H7 (cell line): Measurements from ENCODE around the gene PHACTR3. TPM values are rescaled to one million over a fixed set of nuclear protein-coding genes. Genes with fewer than 3 reads are reported as not detected.

Experiments used
- DNase-seq: peaks from one replicate; pipeline ENCODE4 v3.0.0; 2012
- H3K27me3 ChIP-seq: 2 replicates; pipeline ENCODE4 v1.6.0; 2011; ENCODE audit warnings: mild to moderate bottlenecking, low read length; ENCODE audit not compliant: control insufficient read depth, insufficient read depth
- H3K36me3 ChIP-seq: replicated peaks from 2 replicates; pipeline ENCODE4 v1.5.1; 2011; ENCODE audit warnings: low read length; ENCODE audit not compliant: control insufficient read depth, insufficient read depth
- H3K4me3 ChIP-seq: 2 replicates; pipeline ENCODE4 v1.5.1; 2011; ENCODE audit warnings: low read depth, mild to moderate bottlenecking, control low read depth, low read length, moderate library complexity; ENCODE audit not compliant: insufficient read depth
- total RNA-seq: library from RNA; depleted of rRNA; stranded (reverse); fragments of >200 nt; shearing (Covaris generic); gene quantifications from 2 replicates; pipeline ENCODE4 v1.2.3, GENCODE V29; 2014

PHACTR3 gene
- total RNA-seq, 1 experiment from 2014 or later: 0.03 TPM

DNA sequence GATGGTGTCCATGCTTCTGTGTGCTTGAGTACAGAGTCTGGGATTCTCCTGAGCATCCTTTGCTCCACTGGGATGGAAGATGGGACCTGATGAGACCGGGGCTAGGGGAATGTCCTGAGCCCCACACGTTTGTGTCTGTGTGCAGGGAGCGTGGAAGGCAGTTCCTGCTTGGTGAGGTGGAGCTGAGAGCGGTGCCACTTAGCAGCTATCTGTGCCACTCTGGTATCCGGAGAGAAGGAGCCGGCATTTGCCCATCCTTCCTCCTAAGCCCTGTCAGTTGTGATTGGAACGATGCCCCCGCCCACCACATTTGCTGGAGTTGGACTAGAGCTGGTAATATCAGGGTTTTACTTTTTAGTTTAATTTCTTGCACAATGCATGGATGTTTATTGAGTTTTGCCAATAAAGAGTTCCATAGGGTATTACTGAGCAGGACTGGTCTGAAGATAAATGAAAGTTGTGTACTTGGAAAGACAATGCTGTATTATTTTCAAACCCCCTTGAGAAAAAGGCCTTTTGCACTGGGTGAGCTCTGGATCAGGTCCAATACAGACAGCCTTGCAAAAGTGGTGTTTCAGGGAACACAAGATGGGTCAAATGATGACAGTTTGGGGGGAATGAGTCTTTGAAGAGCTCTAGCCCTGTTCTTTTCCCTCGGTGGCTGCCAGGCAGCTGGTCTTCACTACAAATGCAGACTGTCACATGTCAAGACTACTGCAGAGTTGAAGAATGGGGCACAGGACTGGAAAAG, 198.3 kb downstream of the PHACTR3 start:
- Histone ChIP-seq H3K27me3 (no peaks in the 10 kb centered on the region), H3K36me3 (no peaks in the 10 kb centered on the region), H3K4me3 (no peak overlapping the region)
- peak; percentile 1 for DNase-seq

DNA sequence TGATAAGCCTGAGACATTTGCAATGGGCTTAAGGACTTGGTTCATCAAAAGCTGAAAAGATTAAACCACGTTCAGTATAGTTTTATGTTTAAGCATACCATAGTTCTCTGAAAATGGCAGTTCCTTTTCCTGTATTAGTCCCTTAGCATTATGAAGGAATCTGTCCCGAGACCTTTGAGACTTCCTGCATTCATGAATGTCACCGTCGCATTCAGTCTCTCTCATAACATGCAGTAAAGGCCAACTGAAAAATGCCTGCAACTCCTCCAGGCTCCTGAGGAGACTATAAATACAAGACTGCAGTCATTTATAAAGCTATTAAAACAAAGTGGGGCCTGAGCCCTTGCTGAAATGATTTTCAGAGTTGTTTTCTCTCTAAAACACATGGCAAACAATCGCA, 200.0 kb downstream of the PHACTR3 start:
- no peaks in the 10 kb centered on the region for H3K36me3 ChIP-seq
- DNase-seq: peak; percentile 1
- H3K27me3 ChIP-seq: no peaks in the 10 kb centered on the region
- no peak overlapping the region for H3K4me3 ChIP-seq

DNA sequence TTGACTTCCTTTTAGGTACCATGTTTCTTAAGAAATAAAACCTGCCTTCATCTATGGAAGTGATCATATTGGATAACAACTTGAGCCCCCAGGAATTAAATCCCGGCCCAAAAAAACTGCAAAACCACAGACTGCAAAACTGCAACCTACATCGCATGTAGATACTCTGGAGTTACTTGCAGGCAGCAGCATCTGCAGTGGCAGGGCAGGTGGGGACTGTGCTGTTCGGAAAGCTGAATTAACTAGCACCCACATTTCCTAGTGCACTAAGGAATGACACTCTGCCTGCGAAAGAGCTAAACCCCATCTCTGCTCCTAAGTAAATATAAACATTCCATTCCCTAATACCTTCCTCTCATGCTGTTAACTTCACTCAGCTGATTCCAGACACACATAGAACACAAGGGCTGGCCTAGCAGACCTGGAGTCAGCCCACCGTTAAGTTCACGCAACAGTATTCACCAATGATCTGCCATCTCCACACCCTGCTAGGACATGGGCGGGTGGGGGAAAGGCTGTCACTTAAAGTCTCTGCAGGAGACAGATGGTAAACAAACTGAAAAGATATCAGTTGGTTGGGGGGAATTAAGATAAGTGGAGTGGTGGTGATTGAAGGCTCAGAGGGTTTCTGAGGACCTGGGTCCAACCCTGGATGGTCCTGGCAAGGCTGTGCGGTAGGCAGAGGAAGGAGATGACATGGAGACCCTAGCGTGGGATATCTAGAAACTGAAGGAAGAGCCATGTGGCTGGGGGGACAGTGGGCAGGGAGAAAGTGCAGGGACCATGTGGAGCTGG, 200.7 kb downstream of the PHACTR3 start:
- Histone ChIP-seq H3K27me3 (no peaks in the 10 kb centered on the region), H3K36me3 (no peaks in the 10 kb centered on the region), H3K4me3 (no peak overlapping the region)
- peak; percentile 13 for DNase-seq

DNA sequence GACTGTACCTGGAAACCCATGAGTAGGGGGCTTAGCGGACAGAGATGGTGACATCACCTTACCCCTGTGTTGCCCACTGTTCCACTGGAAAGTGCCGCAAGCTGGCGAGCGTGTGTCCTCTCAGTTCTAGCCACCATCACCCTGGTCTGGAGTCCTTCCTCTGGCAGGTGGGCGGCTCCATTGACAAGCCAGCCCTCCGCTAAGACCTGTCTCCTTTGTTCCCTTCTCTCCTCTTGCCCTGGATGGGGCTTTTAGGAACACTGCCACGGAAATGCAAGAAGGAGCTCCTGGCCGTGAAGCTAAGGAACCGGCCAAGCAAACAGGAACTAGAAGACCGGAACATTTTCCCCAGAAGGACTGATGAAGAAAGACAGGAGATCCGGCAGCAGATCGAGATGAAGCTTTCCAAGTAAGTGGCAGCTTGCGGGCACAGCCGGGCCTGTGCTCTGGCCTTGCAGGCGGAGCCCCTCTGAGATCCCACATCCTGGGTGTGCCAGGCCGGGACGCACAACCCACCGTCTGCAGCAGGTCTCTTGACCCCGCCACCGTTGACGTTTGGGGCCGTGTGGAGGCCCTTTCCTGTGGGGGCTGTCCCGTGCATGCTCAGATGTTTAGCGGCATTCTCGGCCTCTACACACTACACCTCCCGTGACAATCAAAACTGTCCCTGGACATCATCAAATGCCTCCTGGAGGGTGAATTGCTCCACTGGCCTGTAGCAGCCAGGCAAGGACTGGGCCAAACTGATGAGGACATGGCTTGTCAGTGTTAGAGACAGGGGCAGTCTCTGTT, 201.6 kb downstream of the PHACTR3 start:
- no peaks in the 10 kb centered on the region for H3K27me3 ChIP-seq
- H3K4me3 ChIP-seq: no peak overlapping the region
- peak; percentile 13 for DNase-seq
- no peaks in the 10 kb centered on the region for H3K36me3 ChIP-seq

GRCh38 chr20:59806578-59806975, 202.2 kb downstream of the PHACTR3 start:
- no peak for DNase-seq
- Histone ChIP-seq H3K4me3 (no peak overlapping the region), H3K27me3 (no peaks in the 10 kb centered on the region), H3K36me3 (no peaks in the 10 kb centered on the region)

GRCh38 chr20:59807909-59808728, 203.8 kb downstream of the PHACTR3 start:
- Histone ChIP-seq H3K4me3 (no peak overlapping the region), H3K36me3 (no peaks in the 10 kb centered on the region), H3K27me3 (no peaks in the 10 kb centered on the region)
- DNase-seq: peak; percentile 15

DNA sequence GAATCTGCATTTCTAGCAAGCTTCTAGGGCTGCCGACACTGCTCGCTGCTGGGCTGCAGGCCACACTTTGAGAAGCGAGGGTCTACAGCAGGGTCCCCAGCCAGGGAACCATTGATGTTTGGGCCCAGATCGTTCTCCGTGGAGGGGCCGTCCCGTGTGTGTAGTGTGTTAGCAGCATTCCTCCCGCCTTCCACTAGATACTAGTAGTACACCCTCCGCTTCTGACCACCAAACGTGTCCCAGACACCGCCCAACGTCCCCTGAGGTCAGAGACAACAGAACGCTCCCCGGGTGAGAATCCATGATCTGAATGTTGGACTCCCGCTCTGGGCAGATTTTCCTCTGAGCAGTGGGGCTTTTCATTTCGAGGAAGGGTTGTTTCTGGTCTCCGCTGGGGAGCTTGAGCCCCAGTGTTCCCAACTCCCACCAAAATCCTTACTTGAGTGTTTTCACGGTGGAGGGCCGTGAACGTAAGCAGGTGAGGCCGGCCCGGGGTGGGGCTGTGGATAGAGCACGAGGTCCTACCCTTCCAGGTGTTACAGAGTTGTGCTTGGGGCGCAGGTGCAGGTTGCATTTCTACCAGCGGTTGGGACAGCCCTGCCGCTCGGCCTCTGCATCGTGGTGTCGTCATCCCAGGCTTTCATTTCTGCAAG, 204.5 kb downstream of the PHACTR3 start:
- DNase-seq: peak; percentile 16
- no peaks in the 10 kb centered on the region for H3K36me3 ChIP-seq
- H3K27me3 ChIP-seq: no peaks in the 10 kb centered on the region
- H3K4me3 ChIP-seq: no peak overlapping the region

DNA sequence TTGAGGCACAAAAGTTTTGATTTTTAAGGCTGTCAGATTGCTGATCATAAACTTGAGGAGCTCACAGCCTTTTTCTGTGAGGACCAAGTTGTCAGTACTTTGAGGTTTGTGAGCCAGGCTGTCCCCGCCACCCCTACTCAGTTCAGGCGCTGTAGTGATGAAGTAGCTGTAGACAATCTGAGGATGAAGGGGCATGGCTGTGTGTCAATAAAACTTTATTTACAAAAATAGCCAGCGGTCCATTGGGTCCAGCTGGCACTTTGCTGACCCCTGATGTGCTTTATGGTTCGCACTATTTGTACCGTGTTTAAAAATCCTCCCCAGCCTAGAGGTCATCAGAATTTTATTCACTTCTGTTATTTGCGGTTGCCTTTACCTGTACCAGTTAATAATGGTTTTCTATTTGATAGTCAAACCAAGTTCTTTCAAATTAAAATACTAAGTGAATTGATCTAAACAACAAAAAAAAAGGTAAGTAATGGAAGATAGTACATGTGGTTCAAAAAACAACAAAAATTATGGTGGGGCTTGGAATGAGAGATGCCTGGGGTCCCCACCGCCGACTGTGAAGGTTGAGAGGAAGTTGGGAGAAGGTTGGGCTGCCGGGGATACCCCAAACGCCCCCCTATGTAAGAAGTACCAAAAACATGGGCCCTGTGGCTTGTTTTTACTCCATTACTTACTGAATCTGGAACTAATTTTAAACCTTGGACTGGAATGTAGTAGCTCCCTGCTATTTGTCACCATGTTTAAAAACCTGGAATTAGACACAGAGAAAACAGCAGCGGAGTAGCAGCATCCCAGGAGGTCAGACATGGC, 205.5 kb downstream of the PHACTR3 start:
- DNase-seq: peak; percentile 8
- Histone ChIP-seq H3K27me3 (no peaks in the 10 kb centered on the region), H3K36me3 (no peaks in the 10 kb centered on the region), H3K4me3 (no peak overlapping the region)

DNA sequence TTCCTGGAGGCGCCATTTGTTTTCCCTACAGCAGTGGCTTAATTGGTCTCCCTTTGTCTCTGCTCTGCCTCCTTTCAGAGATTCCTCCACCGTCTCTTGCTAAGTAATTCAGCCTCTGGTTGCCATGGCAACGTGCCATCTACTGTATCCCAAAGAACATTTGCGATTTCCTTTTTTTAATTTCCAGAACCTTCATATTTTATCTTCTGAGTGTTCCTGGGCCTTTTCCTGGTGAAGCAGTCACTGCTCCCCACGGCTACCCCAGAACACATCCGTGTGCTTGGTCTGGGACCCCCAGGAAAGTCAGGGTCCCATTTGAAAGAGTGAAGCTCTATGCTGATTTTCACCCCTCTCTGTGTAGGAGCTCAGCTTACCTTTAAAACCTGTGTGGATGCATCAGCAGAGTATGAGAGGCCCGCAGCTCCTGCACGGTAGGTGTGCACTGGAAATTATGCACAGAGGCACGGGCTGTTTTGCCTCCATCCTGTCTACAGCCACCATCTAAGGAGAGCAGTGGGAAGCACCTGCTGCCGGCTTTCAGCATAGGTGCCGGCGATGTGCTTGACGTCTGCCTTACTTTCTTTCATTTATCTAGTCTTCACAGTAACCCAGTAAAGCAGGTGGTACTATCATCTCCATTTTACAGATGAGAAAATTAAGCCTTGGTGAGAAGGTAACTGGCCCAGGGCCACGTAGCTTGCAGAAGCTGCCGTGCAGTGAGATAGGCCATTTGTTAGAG, 206.3 kb downstream of the PHACTR3 start:
- Histone ChIP-seq H3K36me3 (no peaks in the 10 kb centered on the region), H3K4me3 (no peak overlapping the region), H3K27me3 (no peaks in the 10 kb centered on the region)
- DNase-seq: peak; percentile 56

- no peaks in the 10 kb centered on the region for H3K36me3 ChIP-seq
- peak; percentile 13 for DNase-seq
- no peak overlapping the region for H3K4me3 ChIP-seq
- H3K27me3 ChIP-seq: no peaks in the 10 kb centered on the region
Observed at GRCh38 chr20:59811681-59812171, 207.4 kb downstream of the PHACTR3 start.

DNA sequence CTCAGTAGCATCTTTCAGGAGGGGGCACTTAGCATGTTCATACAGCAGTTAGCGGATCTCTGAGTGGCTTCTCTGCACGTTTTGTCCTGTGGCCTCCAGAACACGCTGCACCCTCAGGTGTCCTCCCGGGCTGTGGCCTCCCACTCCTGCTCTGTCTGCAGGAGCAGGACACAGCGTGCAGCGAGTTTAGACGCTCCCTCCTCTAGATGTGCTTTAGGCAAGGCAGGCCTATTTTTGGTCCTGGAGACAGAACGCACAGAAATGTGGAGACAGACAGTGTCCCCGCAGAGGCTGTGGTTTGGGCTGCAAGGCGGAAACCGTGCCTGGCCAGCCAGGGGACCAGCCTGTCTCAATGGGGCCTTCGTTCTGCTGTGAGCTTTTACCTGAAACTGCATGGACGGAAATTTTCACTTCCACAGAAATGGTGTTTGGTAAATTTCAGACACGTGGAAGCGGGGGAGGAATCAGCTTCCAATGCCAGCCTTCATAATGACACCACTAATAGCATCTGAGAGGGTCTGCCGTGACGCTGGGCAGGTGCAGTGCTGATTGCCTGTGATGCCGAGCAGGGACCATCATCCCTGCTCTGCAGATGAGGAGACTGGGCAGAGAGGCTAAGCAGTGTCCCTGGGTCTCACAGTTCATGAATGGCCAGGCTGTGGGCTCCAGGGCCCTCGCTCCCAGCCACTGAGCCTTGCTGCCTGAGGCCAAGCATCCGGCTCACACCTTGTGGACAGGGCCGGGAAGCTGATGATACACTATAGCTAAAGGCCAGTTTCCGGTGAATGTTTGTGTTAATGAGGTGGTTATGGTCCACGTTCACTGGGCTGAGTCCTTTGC, 208.2 kb downstream of the PHACTR3 start:
- no peaks in the 10 kb centered on the region for H3K27me3 ChIP-seq
- no peak overlapping the region for H3K4me3 ChIP-seq
- peak; percentile 21 for DNase-seq
- H3K36me3 ChIP-seq: no peaks in the 10 kb centered on the region
